ENCODE data around the gene FAF1. TPM values are rescaled to one million over a fixed set of nuclear protein-coding genes. Genes with fewer than 3 reads are reported as not detected.

FAF1 gene
- total and polyA plus RNA-seq, 2 experiments from 2014 or later = 7.2 to 49.1 TPM

- H3K4me1 ChIP-seq (ENCODE audit: insufficient read depth) = no peaks in the 10 kb centered on the region
- no peak overlapping the region for H3K4me3 ChIP-seq
- H3K36me3 ChIP-seq (ENCODE audit: low read depth) = no peaks in the 10 kb centered on the region
- H3K9ac ChIP-seq = no peak overlapping the region
- in situ Hi-C loops (cut with MboI) = no loop called here
- no peaks in the 10 kb centered on the region for H3K9me2 ChIP-seq (ENCODE audit: insufficient read depth)
- TF ChIP-seq EZH2phosphoT487 (IDR thresholded peaks at IDR 0.05; ENCODE audit: insufficient read depth, low read depth) (no peak), EZH2 (IDR thresholded peaks at IDR 0.05; ENCODE audit: insufficient read depth, poor library complexity, severe bottlenecking) (no peak)
- H4K20me1 ChIP-seq (ENCODE audit: insufficient read depth) = no peaks in the 10 kb centered on the region
- no peak overlapping the region for H3K4me2 ChIP-seq (ENCODE audit: unreplicated experiment)
- no peaks in the 10 kb centered on the region for H3F3A ChIP-seq (ENCODE audit: insufficient read depth)
- WGBS, 2 experiments (ENCODE audit: low coverage in 1 of 2, low lambda C conversion rate in 2 of 2, missing lambda C conversion rate in 2 of 2) = 97 to 98% methylated on average over 3 of the region's 3 CpGs
- no peaks in the 10 kb centered on the region for H3K79me2 ChIP-seq (ENCODE audit: insufficient read depth)
- DNase-seq = no peak
- H2AFZ ChIP-seq = no peak overlapping the region
- H3K9me3 ChIP-seq (ENCODE audit: low read depth) = no peaks in the 10 kb centered on the region
- H3K27ac ChIP-seq = no peak overlapping the region
- H3K27me3 ChIP-seq (replicated peaks; ENCODE audit: insufficient read depth) = no peaks in the 10 kb centered on the region
Measured at GRCh38 chr1:50523548-50523947, 436.5 kb downstream of the FAF1 start.

- in situ Hi-C loops (cut with MboI) = no loop called here
- Histone ChIP-seq H2AFZ (no peak overlapping the region), H3K36me3 (ENCODE audit: low read depth) (no peaks in the 10 kb centered on the region), H3K9me3 (ENCODE audit: low read depth) (no peaks in the 10 kb centered on the region), H3K27me3 (replicated peaks; ENCODE audit: insufficient read depth) (no peaks in the 10 kb centered on the region), H3K9ac (no peak overlapping the region), H3K79me2 (ENCODE audit: insufficient read depth) (no peaks in the 10 kb centered on the region), H3K4me3 (no peak overlapping the region), H3K4me1 (ENCODE audit: insufficient read depth) (no peaks in the 10 kb centered on the region), H3K4me2 (ENCODE audit: unreplicated experiment) (no peak overlapping the region), H3K27ac (no peak overlapping the region), H4K20me1 (ENCODE audit: insufficient read depth) (no peaks in the 10 kb centered on the region), H3F3A (ENCODE audit: insufficient read depth) (no peaks in the 10 kb centered on the region), H3K9me2 (ENCODE audit: insufficient read depth) (no peaks in the 10 kb centered on the region)
- WGBS, 2 experiments (ENCODE audit: low coverage in 1 of 2, low lambda C conversion rate in 2 of 2, missing lambda C conversion rate in 2 of 2) = 98 to 100% methylated on average over 1 of the region's 1 CpG
- TF ChIP-seq EZH2 (IDR thresholded peaks at IDR 0.05; ENCODE audit: insufficient read depth, poor library complexity, severe bottlenecking) (no peak), EZH2phosphoT487 (IDR thresholded peaks at IDR 0.05; ENCODE audit: insufficient read depth, low read depth) (no peak)
- DNase-seq = no peak
Measured at GRCh38 chr1:50522691-50523342, 437.2 kb downstream of the FAF1 start.

- Histone ChIP-seq H3K27ac (no peak overlapping the region), H3K4me2 (ENCODE audit: unreplicated experiment) (no peak overlapping the region), H2AFZ (no peak overlapping the region), H3K4me3 (no peak overlapping the region), H3K9me3 (ENCODE audit: low read depth) (no peaks in the 10 kb centered on the region), H3K79me2 (ENCODE audit: insufficient read depth) (no peaks in the 10 kb centered on the region), H3F3A (ENCODE audit: insufficient read depth) (no peaks in the 10 kb centered on the region), H3K9me2 (ENCODE audit: insufficient read depth) (no peaks in the 10 kb centered on the region), H3K36me3 (ENCODE audit: low read depth) (no peaks in the 10 kb centered on the region), H3K4me1 (ENCODE audit: insufficient read depth) (no peaks in the 10 kb centered on the region), H4K20me1 (ENCODE audit: insufficient read depth) (no peaks in the 10 kb centered on the region), H3K9ac (no peak overlapping the region), H3K27me3 (replicated peaks; ENCODE audit: insufficient read depth) (no peaks in the 10 kb centered on the region)
- DNase-seq = no peak
- WGBS, 2 experiments (ENCODE audit: low coverage in 1 of 2, low lambda C conversion rate in 2 of 2, missing lambda C conversion rate in 2 of 2) = 97% methylated on average over 4 of the region's 4 CpGs
- in situ Hi-C loops (cut with MboI) = no loop called here
- TF ChIP-seq EZH2phosphoT487 (IDR thresholded peaks at IDR 0.05; ENCODE audit: insufficient read depth, low read depth) = no peak
- TF ChIP-seq EZH2 (IDR thresholded peaks at IDR 0.05; ENCODE audit: insufficient read depth, poor library complexity, severe bottlenecking) = no peak
Measured at GRCh38 chr1:50521703-50522102, 438.4 kb downstream of the FAF1 start.

GRCh38 chr1:50517488-50517887 is 442.6 kb downstream of the FAF1 start:
- Histone ChIP-seq H3K4me2 (ENCODE audit: unreplicated experiment) (no peak overlapping the region), H3K79me2 (ENCODE audit: insufficient read depth) (no peaks in the 10 kb centered on the region), H3K27me3 (replicated peaks; ENCODE audit: insufficient read depth) (no peaks in the 10 kb centered on the region), H3K27ac (no peak overlapping the region), H4K20me1 (ENCODE audit: insufficient read depth) (no peaks in the 10 kb centered on the region), H3K9me3 (ENCODE audit: low read depth) (no peaks in the 10 kb centered on the region), H3F3A (ENCODE audit: insufficient read depth) (no peaks in the 10 kb centered on the region), H2AFZ (no peak overlapping the region), H3K4me1 (ENCODE audit: insufficient read depth) (no peaks in the 10 kb centered on the region), H3K36me3 (ENCODE audit: low read depth) (no peaks in the 10 kb centered on the region), H3K9me2 (ENCODE audit: insufficient read depth) (no peaks in the 10 kb centered on the region), H3K4me3 (no peak overlapping the region), H3K9ac (no peak overlapping the region)
- no peak for DNase-seq
- no peak for TF ChIP-seq EZH2 (IDR thresholded peaks at IDR 0.05; ENCODE audit: insufficient read depth, poor library complexity, severe bottlenecking)
- TF ChIP-seq EZH2phosphoT487 (IDR thresholded peaks at IDR 0.05; ENCODE audit: insufficient read depth, low read depth) = no peak
- in situ Hi-C loops (cut with MboI) = no loop called here

GRCh38 chr1:50516056-50516455 is 444.0 kb downstream of the FAF1 start:
- no peaks in the 10 kb centered on the region for H3K36me3 ChIP-seq (ENCODE audit: low read depth)

More at GRCh38 chr1:50516056-50516455, 444.0 kb downstream of the FAF1 start:
- no peaks in the 10 kb centered on the region for H3K27me3 ChIP-seq (replicated peaks; ENCODE audit: insufficient read depth)
- no peak overlapping the region for H3K4me2 ChIP-seq (ENCODE audit: unreplicated experiment)
- no peaks in the 10 kb centered on the region for H3K4me1 ChIP-seq (ENCODE audit: insufficient read depth)
- H3K9me3 ChIP-seq (ENCODE audit: low read depth) = no peaks in the 10 kb centered on the region
- H3K27ac ChIP-seq = no peak overlapping the region
- no peaks in the 10 kb centered on the region for H3K9me2 ChIP-seq (ENCODE audit: insufficient read depth)
- H3K9ac ChIP-seq = no peak overlapping the region
- no peaks in the 10 kb centered on the region for H3K79me2 ChIP-seq (ENCODE audit: insufficient read depth)
- in situ Hi-C loops (cut with MboI) = no loop called here
- no peak overlapping the region for H2AFZ ChIP-seq
- no peak for TF ChIP-seq EZH2 (IDR thresholded peaks at IDR 0.05; ENCODE audit: insufficient read depth, poor library complexity, severe bottlenecking)
- no peak for TF ChIP-seq EZH2phosphoT487 (IDR thresholded peaks at IDR 0.05; ENCODE audit: insufficient read depth, low read depth)
- H3K4me3 ChIP-seq = no peak overlapping the region
- DNase-seq = no peak
- H3F3A ChIP-seq (ENCODE audit: insufficient read depth) = no peaks in the 10 kb centered on the region
- WGBS, 2 experiments (ENCODE audit: low coverage in 1 of 2, low lambda C conversion rate in 2 of 2, missing lambda C conversion rate in 2 of 2) = 97% methylated on average over 3 of the region's 3 CpGs
- no peaks in the 10 kb centered on the region for H4K20me1 ChIP-seq (ENCODE audit: insufficient read depth)

Data from GM23248 (cell line).